Upper lobe of right lung (tissue), 1 donor: ENCODE results near the gene TAF4. TPM values are rescaled to one million over a fixed set of nuclear protein-coding genes. Genes with fewer than 3 reads are reported as not detected.

Experiments used
- ATAC-seq: fragments of 200-7000 bp; cut with Tn5 transposase; one replicate; pipeline ENCODE4 v1.9.1; 2020; ENCODE audit warnings: mild to moderate bottlenecking, moderate library complexity
- DNase-seq: peaks from one replicate; pipeline ENCODE4 v3.0.0-alpha.2; 2020
- H3K27ac ChIP-seq: fragments of 200-600 bp; one replicate; pipeline ENCODE4 v1.8.0; 2022
- H3K27me3 ChIP-seq: fragments of 200-600 bp; one replicate; pipeline ENCODE4 v1.8.0; 2022; ENCODE audit warnings: mild to moderate bottlenecking
- H3K36me3 ChIP-seq: fragments of 200-600 bp; one replicate; pipeline ENCODE4 v1.8.0; 2022
- H3K4me1 ChIP-seq: fragments of 200-600 bp; one replicate; pipeline ENCODE4 v1.8.0; 2022
- H3K4me3 ChIP-seq: fragments of 200-600 bp; one replicate; pipeline ENCODE4 v1.8.0; 2022; ENCODE audit warnings: mild to moderate bottlenecking
- H3K9me3 ChIP-seq: fragments of 200-600 bp; one replicate; pipeline ENCODE4 v1.8.0; 2022
- intact Hi-C: fragments of 100-400 bp; cut with DNase I; formaldehyde crosslinking; loops from one replicate; pipeline ENCODE4 v1.11.0; 2022
- total RNA-seq: library from RNA; stranded (reverse); fragmentation: NEBNext Ultra II Directional; extraction: Animal tissue kit (Norgen Biotek cat#: 25700); gene quantifications from one replicate; pipeline ENCODE4 v1.2.1, GENCODE V29; 2021
- TF ChIP-seq, protein P1 (sequence below): fragments of 200-600 bp; IDR thresholded peaks from one replicate; pipeline ENCODE4 v1.8.0; 2022; ENCODE audit warnings: antibody characterized with exemption
- donor health status: DM: no; HTN: yes; CAD: no; lungs with severe emphysema.

TAF4 gene
- total RNA-seq, 1 donor from 2014 or later = 19.6 TPM

DNA sequence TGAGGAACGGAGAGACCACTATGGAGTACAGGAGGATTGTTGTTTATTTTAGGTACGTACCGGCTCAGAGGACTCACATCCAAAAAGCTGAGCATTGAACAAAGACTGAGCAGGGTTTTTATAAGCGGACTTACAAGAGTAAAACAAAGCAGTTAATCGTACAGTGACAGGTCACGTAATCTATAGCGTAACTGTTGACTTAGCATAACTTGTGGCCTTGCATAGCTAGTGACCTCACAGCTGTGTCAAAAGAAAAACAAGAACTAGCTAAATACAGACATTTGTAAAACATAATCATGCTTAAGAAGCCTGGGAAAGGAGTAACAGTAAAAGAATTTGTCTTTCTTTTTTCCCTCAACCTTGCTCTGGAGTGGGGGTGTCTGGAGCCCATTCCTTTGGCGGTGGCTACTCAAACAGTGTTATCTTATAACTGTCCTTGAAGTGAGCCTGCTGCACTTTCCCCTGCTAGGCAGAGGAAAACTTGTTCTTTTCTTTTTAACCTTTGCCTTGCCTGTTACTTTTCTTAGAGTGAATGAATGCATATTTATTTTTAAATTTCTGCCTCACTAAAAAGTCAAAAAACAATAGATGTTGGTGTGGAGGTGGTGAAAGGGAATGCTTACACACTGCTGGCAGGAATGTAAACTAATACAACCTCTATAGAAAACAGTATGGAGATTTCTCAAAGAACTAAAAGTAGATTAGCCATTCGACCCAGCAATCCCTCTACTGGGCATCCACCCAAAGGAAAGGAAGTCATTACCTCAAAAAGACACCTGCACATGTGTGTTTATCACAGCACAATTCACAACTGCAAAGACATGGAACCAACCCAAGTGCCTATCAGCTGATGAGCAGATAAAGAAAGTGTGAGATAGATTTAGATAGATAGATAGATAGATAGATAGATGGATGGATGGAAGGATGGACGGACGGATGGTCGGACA lies 109.0 kb downstream of the TAF4 start:
- H3K4me1 ChIP-seq = no peaks in the 10 kb centered on the region
- no peaks in the 10 kb centered on the region for H3K36me3 ChIP-seq
- DNase-seq (no peak), ATAC-seq (no peak)
- intact Hi-C loops = no loop called here
- TF ChIP-seq, protein P1, sequence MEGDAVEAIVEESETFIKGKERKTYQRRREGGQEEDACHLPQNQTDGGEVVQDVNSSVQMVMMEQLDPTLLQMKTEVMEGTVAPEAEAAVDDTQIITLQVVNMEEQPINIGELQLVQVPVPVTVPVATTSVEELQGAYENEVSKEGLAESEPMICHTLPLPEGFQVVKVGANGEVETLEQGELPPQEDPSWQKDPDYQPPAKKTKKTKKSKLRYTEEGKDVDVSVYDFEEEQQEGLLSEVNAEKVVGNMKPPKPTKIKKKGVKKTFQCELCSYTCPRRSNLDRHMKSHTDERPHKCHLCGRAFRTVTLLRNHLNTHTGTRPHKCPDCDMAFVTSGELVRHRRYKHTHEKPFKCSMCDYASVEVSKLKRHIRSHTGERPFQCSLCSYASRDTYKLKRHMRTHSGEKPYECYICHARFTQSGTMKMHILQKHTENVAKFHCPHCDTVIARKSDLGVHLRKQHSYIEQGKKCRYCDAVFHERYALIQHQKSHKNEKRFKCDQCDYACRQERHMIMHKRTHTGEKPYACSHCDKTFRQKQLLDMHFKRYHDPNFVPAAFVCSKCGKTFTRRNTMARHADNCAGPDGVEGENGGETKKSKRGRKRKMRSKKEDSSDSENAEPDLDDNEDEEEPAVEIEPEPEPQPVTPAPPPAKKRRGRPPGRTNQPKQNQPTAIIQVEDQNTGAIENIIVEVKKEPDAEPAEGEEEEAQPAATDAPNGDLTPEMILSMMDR = no peak
- no peaks in the 10 kb centered on the region for H3K9me3 ChIP-seq
- no peak overlapping the region for H3K27ac ChIP-seq
- H3K4me3 ChIP-seq = no peak overlapping the region
- H3K27me3 ChIP-seq = peaks cover 28% of the 10 kb centered on the region

DNA sequence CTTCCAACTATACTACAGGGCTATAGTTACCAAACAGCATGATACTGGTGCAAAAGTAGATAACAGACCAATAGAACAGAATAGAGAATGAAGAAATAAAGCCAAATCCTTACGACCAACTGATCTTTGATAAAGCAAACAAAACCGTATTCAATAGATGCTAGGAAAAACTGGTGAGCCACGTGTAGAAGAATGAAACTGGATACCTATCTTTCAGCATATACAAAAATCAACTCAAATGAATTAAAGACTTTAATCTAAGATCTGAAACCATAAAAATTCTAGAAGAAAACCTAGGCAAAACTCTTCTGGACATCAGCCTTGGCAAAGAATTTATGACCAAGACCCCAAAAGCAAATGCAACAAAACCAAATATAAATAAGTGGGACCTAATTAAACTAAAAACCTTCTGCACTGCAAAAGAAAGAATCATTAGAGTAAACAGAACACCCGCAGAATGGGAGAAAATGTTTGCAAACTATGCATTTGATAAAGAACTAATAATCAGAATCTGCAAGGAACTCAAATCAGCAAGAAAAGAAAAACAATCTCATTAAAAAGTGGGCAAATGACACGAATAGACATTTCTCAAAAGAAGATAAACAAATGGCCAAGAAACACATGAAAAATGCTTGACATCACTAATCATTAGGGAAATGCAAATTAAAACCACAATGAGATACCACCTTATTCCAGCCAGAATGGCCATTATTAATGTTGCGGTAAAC lies 109.8 kb downstream of the TAF4 start:
- intact Hi-C loops = no loop called here
- Histone ChIP-seq H3K36me3 (no peaks in the 10 kb centered on the region), H3K4me1 (no peaks in the 10 kb centered on the region), H3K9me3 (no peaks in the 10 kb centered on the region), H3K4me3 (no peak overlapping the region), H3K27me3 (peaks cover 31% of the 10 kb centered on the region), H3K27ac (no peak overlapping the region)
- TF ChIP-seq, protein P1 = no peak
- DNase-seq (no peak), ATAC-seq (no peak)

DNA sequence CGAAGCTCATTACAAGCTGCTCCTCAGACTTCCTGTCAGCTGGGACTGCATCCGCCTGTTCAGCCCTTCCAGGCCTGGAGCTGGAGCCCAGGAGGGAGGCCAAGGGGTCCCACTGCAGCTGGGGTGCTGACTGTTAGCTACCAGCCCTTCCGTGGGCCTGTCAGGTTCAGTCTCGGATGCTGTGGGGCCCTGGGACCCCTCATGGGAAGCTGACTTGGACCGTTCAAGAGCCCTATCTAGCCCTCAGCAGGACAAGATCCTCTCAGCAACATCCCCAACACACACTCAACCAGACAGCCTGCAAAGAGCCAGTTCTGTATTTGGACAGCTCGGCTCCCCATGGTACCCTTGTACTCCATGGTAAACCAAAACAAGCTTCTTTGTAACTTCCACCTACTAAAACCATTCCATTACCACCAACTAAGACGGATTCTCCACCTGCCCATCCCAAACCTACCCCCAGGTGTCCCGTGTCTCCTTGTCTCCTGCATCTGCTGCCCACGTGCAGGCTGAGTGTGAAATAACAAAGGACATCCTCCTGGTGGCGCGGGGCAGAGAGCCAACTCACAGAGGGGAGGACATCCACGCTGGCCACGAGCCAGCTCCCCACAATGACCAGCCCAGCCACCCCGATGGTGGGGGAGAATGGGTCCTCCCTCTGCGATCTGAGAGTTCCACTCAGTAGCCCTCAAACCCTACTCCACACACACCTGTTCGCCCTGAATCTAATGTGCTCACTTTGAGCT lies 111.2 kb downstream of the TAF4 start:
- intact Hi-C loops = no loop called here
- Histone ChIP-seq H3K27me3 (peaks cover 31% of the 10 kb centered on the region), H3K27ac (no peak overlapping the region), H3K36me3 (no peaks in the 10 kb centered on the region), H3K9me3 (no peaks in the 10 kb centered on the region), H3K4me3 (no peak overlapping the region), H3K4me1 (no peaks in the 10 kb centered on the region)
- TF ChIP-seq, protein P1 = no peak
- DNase-seq = peak; percentile 49
- no peak for ATAC-seq

DNA sequence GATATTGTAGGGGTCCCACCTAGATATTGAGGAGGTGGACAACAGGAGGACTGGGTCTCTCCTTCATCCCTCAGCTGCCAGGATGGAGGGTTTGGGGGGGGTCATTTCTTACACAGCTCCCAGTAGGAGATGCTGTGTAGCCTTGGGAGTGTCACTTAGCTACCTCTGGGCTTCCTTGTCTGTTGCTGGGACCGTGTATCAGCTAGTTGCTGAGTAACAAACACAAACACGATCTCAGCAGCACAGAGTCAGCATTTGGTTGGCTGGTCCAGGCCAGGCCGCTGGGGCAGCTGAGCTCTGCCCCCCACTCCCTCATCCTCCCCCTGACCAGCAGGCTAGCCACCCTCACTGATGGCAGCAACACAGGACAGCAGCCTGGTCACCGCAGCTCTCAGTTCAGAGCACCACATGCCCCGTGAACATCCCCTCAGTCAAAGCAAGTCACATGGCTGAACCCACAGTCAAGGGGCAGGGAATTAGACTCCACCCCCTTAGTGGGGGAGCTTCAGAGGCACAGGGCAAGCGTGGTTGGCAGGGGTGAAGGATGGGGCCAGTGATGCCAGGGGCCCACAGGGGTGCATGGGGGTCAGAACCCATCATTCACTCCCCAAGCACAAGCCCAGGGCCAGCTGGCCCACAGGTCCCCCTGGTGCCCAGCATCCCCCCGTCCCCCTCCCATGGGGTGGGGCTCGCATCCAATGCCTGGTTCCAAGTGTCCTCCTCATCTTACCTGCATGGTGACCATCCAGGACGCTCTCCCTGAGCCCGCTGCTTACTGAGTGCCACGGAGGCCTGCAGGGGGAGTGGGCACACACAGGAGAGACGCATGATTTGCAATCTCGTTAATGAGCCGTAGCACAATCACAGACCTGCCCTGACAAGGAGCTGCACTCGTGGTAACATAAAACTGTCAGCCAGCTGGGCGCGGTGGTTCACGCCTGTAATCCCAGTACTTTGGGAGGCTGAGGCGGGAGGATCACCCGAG lies 112.4 kb downstream of the TAF4 start:
- TF ChIP-seq, protein P1 = no peak
- ATAC-seq (no peak), DNase-seq (peak; percentile 48)
- Histone ChIP-seq H3K36me3 (no peaks in the 10 kb centered on the region), H3K4me3 (no peak overlapping the region), H3K27me3 (peaks cover 31% of the 10 kb centered on the region), H3K9me3 (no peaks in the 10 kb centered on the region), H3K4me1 (no peaks in the 10 kb centered on the region), H3K27ac (no peak overlapping the region)
- intact Hi-C loops = no loop called here
